ENCODE data around the gene ZNF236. TPM values are rescaled to one million over a fixed set of nuclear protein-coding genes. Genes with fewer than 3 reads are reported as not detected.

The ZNF236 gene
- total and polyA plus RNA-seq, 4 donors = 0.83 to 8.2 (median 5.0) TPM

DNA sequence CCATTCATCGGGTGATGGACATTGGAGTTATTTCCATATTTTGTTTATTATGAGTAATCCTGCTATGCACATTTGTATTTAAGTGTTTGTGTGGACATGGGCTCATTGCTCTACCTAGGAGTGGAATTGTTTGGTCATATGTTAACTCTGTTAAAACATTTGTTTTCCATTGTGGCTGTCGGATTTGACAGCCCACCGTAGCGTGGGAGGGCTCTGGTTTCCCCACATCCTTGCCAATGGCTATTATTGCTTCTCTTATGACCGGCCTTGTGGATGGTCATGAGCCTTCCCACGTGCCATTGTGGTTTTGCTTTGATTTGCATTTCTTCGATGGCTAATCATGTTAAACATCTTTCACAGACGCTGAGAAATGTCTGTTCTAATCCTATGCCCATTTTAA is 92.0 kb downstream of the ZNF236 start:
- DNase-seq (ENCODE audit: low spot score) = no peak
- no peak overlapping the region for H3K27ac ChIP-seq (ENCODE audit: low read depth in 1 of 2, low read length in 2 of 2)
- TF ChIP-seq FOXA2 (IDR thresholded peaks at IDR 0.05) = no peak
- TF ChIP-seq HNF4G (IDR thresholded peaks at IDR 0.05) = no peak
- no peak for TF ChIP-seq GABPA (IDR thresholded peaks at IDR 0.05 in 1 of 2, conservative IDR thresholded peaks at IDR 0.05 in 1 of 2)
- TF ChIP-seq RXRA (IDR thresholded peaks at IDR 0.05) = no peak
- no peaks in the 10 kb centered on the region for H3K27me3 ChIP-seq (ENCODE audit: control insufficient read depth in 4 of 4, insufficient read depth in 4 of 4, low read length in 3 of 4)
- no peak overlapping the region for H3K4me3 ChIP-seq (ENCODE audit: low read depth in 1 of 3, low read length in 3 of 3)
- H3K9me3 ChIP-seq (ENCODE audit: control insufficient read depth in 4 of 4, low read length in 3 of 4) = no peaks in the 10 kb centered on the region
- 88% methylated on average over 8 of the region's 8 CpGs for WGBS
- no peak overlapping the region for H3K9ac ChIP-seq (ENCODE audit: low read depth in 1 of 2, low read length in 2 of 2)
- no peaks in the 10 kb centered on the region for H3K4me1 ChIP-seq (ENCODE audit: control insufficient read depth in 4 of 4, insufficient read depth in 4 of 4, low read length in 3 of 4)
- peaks cover 10 to 57% (median 47%) of the 10 kb centered on the region in 4 donors for H3K36me3 ChIP-seq (ENCODE audit: control insufficient read depth in 4 of 4, insufficient read depth in 3 of 4, low read depth in 1 of 4, low read length in 3 of 4)

GRCh38 chr18:76914796-76915195 is 92.4 kb downstream of the ZNF236 start:
- Histone ChIP-seq H3K9me3 (ENCODE audit: control insufficient read depth in 4 of 4, low read length in 3 of 4) (no peaks in the 10 kb centered on the region), H3K9ac (ENCODE audit: low read depth in 1 of 2, low read length in 2 of 2) (no peak overlapping the region), H3K27me3 (ENCODE audit: control insufficient read depth in 4 of 4, insufficient read depth in 4 of 4, low read length in 3 of 4) (no peaks in the 10 kb centered on the region), H3K4me1 (ENCODE audit: control insufficient read depth in 4 of 4, insufficient read depth in 4 of 4, low read length in 3 of 4) (no peaks in the 10 kb centered on the region), H3K36me3 (ENCODE audit: control insufficient read depth in 4 of 4, insufficient read depth in 3 of 4, low read depth in 1 of 4, low read length in 3 of 4) (peaks cover 12 to 62% (median 48%) of the 10 kb centered on the region in 4 donors), H3K4me3 (ENCODE audit: low read depth in 1 of 3, low read length in 3 of 3) (no peak overlapping the region), H3K27ac (ENCODE audit: low read depth in 1 of 2, low read length in 2 of 2) (no peak overlapping the region)
- 73% methylated on average over 3 of the region's 3 CpGs for WGBS
- no peak for TF ChIP-seq EGR1 (IDR thresholded peaks at IDR 0.05; ENCODE audit: low read depth in 2 of 2)
- TF ChIP-seq TAF1 (conservative IDR thresholded peaks at IDR 0.05) = no peak
- no peak for TF ChIP-seq NR2F2 (IDR thresholded peaks at IDR 0.05)
- TF ChIP-seq MAX (IDR thresholded peaks at IDR 0.05) = no peak
- no peak for TF ChIP-seq FOXA1 (IDR thresholded peaks at IDR 0.05)
- TF ChIP-seq CTCF (IDR thresholded peaks at IDR 0.05; ENCODE audit: low read depth, low read length, missing input control) = no peak
- TF ChIP-seq, protein P1, sequence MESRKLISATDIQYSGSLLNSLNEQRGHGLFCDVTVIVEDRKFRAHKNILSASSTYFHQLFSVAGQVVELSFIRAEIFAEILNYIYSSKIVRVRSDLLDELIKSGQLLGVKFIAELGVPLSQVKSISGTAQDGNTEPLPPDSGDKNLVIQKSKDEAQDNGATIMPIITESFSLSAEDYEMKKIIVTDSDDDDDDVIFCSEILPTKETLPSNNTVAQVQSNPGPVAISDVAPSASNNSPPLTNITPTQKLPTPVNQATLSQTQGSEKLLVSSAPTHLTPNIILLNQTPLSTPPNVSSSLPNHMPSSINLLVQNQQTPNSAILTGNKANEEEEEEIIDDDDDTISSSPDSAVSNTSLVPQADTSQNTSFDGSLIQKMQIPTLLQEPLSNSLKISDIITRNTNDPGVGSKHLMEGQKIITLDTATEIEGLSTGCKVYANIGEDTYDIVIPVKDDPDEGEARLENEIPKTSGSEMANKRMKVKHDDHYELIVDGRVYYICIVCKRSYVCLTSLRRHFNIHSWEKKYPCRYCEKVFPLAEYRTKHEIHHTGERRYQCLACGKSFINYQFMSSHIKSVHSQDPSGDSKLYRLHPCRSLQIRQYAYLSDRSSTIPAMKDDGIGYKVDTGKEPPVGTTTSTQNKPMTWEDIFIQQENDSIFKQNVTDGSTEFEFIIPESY (IDR thresholded peaks at IDR 0.05) = no peak
- TF ChIP-seq REST (IDR thresholded peaks at IDR 0.05) = no peak
- no peak for TF ChIP-seq ATF3 (IDR thresholded peaks at IDR 0.05)
- TF ChIP-seq RXRA (IDR thresholded peaks at IDR 0.05) = no peak
- no peak for TF ChIP-seq SP1 (IDR thresholded peaks at IDR 0.05)
- TF ChIP-seq JUND (IDR thresholded peaks at IDR 0.05) = no peak
- no peak for TF ChIP-seq HNF4G (IDR thresholded peaks at IDR 0.05)
- no peak for TF ChIP-seq FOXA2 (IDR thresholded peaks at IDR 0.05)
- no peak for DNase-seq (ENCODE audit: low spot score)

All from liver (tissue), 9 donors.